HCT116 (cell line): ENCODE results near the gene SRL. TPM values are rescaled to one million over a fixed set of nuclear protein-coding genes. Genes with fewer than 3 reads are reported as not detected.

Source experiments
- ATAC-seq: fragments of 200-7000 bp; cut with Tn5 transposase; 2 replicates; pipeline ENCODE4 v1.9.1; 2020; ENCODE audit warnings: mild to moderate bottlenecking, moderate library complexity
- BruUV-seq: library from RNA; stranded (reverse); fragments of 400-500 nt; replicated peaks from 2 replicates; lab custom pipeline; 2021; lab: Mats Ljungman, UMichigan
- CTCF ChIA-PET: fragments of 300-600 bp; sonication (Branson Sonifier 250); formaldehyde crosslinking; loops from one replicate; lab custom pipeline; 2021; ENCODE audit warnings: antibody characterized with exemption; lab: Charles Lee
- POLR2A ChIA-PET: fragments of 300-600, 350-600 bp; sonication (Branson Sonifier 250); formaldehyde crosslinking; loops from one replicate; lab custom pipeline; 2021; ENCODE audit warnings: antibody characterized with exemption; lab: Charles Lee
- RAD21 ChIA-PET, 2 experiments: fragments of 300-600 bp; sonication (Branson Sonifier 250); formaldehyde crosslinking; loops; one replicate each; lab custom pipeline; 2023; ENCODE audit warnings: low total read pairs in 2 of 2; ENCODE audit not compliant: uncharacterized antibody in 2 of 2, unreplicated experiment in 2 of 2, low non-redundant PET in 1 of 2; lab: Charles Lee
- DNase-seq: peaks from one replicate; pipeline ENCODE4 v3.0.0-alpha.2; 2010; ENCODE audit warnings: low read depth, low spot score
- H2AFZ ChIP-seq: fragments of 200-600 bp; shearing (Covaris generic), sonication (generic); 2 replicates; pipeline ENCODE4 v1.6.1; 2017; ENCODE audit warnings: low read depth, mixed run types, mixed read lengths, antibody characterized with exemption, low read length; ENCODE audit not compliant: poor library complexity, severe bottlenecking
- H3K27ac ChIP-seq: 2 replicates; pipeline ENCODE4 v1.5.1; 2012; ENCODE audit warnings: low read depth, low read length
- H3K27me3 ChIP-seq: fragments of 200-600 bp; sonication (generic); 2 replicates; pipeline ENCODE4 v1.6.1; 2016; ENCODE audit warnings: mixed run types, low read length, mixed read lengths; ENCODE audit not compliant: insufficient read depth
- H3K36me3 ChIP-seq, 2 experiments: fragments of 200-500 bp in 1 of 2; fragments of 200-600 bp in 1 of 2; sonication (Bioruptor generic) in 1 of 2; sonication (generic) in 1 of 2; 2 replicates each; pipeline versions ENCODE4 v1.5.1 to v1.6.1; 2014 to 2016; ENCODE audit warnings: low read length in 2 of 2, inconsistent platforms in 1 of 2, mixed read lengths in 1 of 2, mixed run types in 1 of 2; ENCODE audit not compliant: insufficient read depth in 2 of 2, control insufficient read depth in 1 of 2
- H3K4me1 ChIP-seq, 2 experiments: fragments of 200-600 bp in 1 of 2; sonication (generic) in 1 of 2; 2 replicates each; pipeline versions ENCODE4 v1.5.1 to v1.6.1; 2012 to 2017; ENCODE audit warnings: low read length in 2 of 2, inconsistent platforms in 1 of 2, mild to moderate bottlenecking in 1 of 2, mixed read lengths in 1 of 2, mixed run types in 1 of 2, moderate library complexity in 1 of 2; ENCODE audit not compliant: insufficient read depth in 2 of 2, control insufficient read depth in 1 of 2
- H3K4me2 ChIP-seq: fragments of 200-600 bp; sonication (generic); 2 replicates; pipeline ENCODE4 v1.6.1; 2017; ENCODE audit warnings: mixed run types, low read length, mixed read lengths
- H3K4me3 ChIP-seq, 2 experiments: fragments of 200-600 bp in 1 of 2; sonication (generic) in 1 of 2; replicated peaks in 1 of 2; 2 replicates each; pipeline ENCODE4 v1.5.1; 2011 to 2016; ENCODE audit warnings: low read length in 2 of 2, control low read depth in 1 of 2, low read depth in 1 of 2, mild to moderate bottlenecking in 1 of 2, mixed read lengths in 1 of 2, mixed run types in 1 of 2
- H3K79me2 ChIP-seq: fragments of 200-600 bp; sonication (generic); 2 replicates; pipeline ENCODE4 v1.6.1; 2017; ENCODE audit warnings: mild to moderate bottlenecking, mixed run types, low read length, moderate library complexity, mixed read lengths; ENCODE audit not compliant: insufficient read depth
- H3K9ac ChIP-seq: fragments of 200-600 bp; sonication (generic); 2 replicates; pipeline ENCODE4 v1.6.1; 2016; ENCODE audit warnings: low read length, mixed read lengths
- H3K9me2 ChIP-seq: fragments of 200-600 bp; sonication (generic), shearing (Covaris generic); 2 replicates; pipeline ENCODE4 v1.6.1; 2017; ENCODE audit warnings: mixed run types, mild to moderate bottlenecking, moderate library complexity; ENCODE audit not compliant: insufficient read depth
- H3K9me3 ChIP-seq, 2 experiments: fragments of 200-500 bp in 1 of 2; fragments of 200-600 bp in 1 of 2; sonication (Bioruptor generic) in 1 of 2; sonication (generic) in 1 of 2; 2 replicates each; pipeline ENCODE4 v1.6.1; 2014 to 2017; ENCODE audit warnings: low read length in 2 of 2, mixed read lengths in 2 of 2, inconsistent platforms in 1 of 2, low read depth in 1 of 2, mild to moderate bottlenecking in 1 of 2, mixed run types in 1 of 2, moderate library complexity in 1 of 2; ENCODE audit not compliant: control insufficient read depth in 1 of 2, insufficient read depth in 1 of 2
- H4K20me1 ChIP-seq: fragments of 200-600 bp; sonication (generic), shearing (Covaris generic); 2 replicates; pipeline ENCODE4 v1.6.1; 2017; ENCODE audit warnings: mixed run types, mild to moderate bottlenecking, moderate library complexity; ENCODE audit not compliant: insufficient read depth
- CBX3 ChIP-seq: IDR thresholded peaks from 2 replicates; pipeline ENCODE4 v1.6.1; 2012; ENCODE audit warnings: low read depth
- CEBPB ChIP-seq: IDR thresholded peaks from 2 replicates; pipeline ENCODE4 v1.6.1; 2012; ENCODE audit warnings: low read depth
- EZH2 ChIP-seq: fragments of 200-600 bp; sonication (generic); IDR thresholded peaks from 2 replicates; pipeline ENCODE4 v1.6.1; 2017; ENCODE audit warnings: antibody characterized with exemption, mixed run types
- EZH2phosphoT487 ChIP-seq: fragments of 200-600 bp; IDR thresholded peaks from 2 replicates; pipeline ENCODE4 v1.6.1; 2018; ENCODE audit warnings: antibody characterized with exemption, borderline replicate concordance
- FOSL1 ChIP-seq: IDR thresholded peaks from 2 replicates; pipeline ENCODE4 v1.6.1; 2012; ENCODE audit warnings: low read depth
- POLR2A ChIP-seq: IDR thresholded peaks from 2 replicates; pipeline ENCODE4 v1.7.0; 2011; ENCODE audit warnings: borderline replicate concordance; ENCODE audit not compliant: insufficient read depth, insufficient read length; ENCODE audit errors: extremely low read depth
- RAD21 ChIP-seq: IDR thresholded peaks from 2 replicates; pipeline ENCODE4 v1.6.1; 2012; ENCODE audit warnings: low read depth, mild to moderate bottlenecking
- TCF7L2 ChIP-seq: IDR thresholded peaks from 2 replicates; pipeline ENCODE4 v1.7.0; 2011; ENCODE audit warnings: borderline replicate concordance, inconsistent platforms; ENCODE audit not compliant: insufficient read depth, insufficient read length; ENCODE audit errors: extremely low read depth
- ZFX ChIP-seq: fragments of 450-650 bp; IDR thresholded peaks from 2 replicates; pipeline ENCODE4 v1.6.1; 2017
- ZNF274 ChIP-seq: fragments of 200-500 bp; sonication (Bioruptor generic); IDR thresholded peaks from 2 replicates; pipeline ENCODE4 v1.6.1; 2014; ENCODE audit warnings: mild to moderate bottlenecking, low read depth, low read length, inconsistent platforms
- intact Hi-C: fragments of 100-400 bp; cut with micrococcal nuclease; formaldehyde crosslinking; loops from 2 replicates; pipeline ENCODE4 v1.10.0; 2022
- total RNA-seq: library from RNA; stranded (reverse); gene quantifications from one replicate; pipeline ENCODE4 v1.2.1, GENCODE V29; 2021; ENCODE audit not compliant: unreplicated experiment
- TF ChIP-seq, protein P1 (sequence below): IDR thresholded peaks from 2 replicates; pipeline ENCODE4 v1.6.1; 2012; ENCODE audit warnings: low read depth
- TF ChIP-seq, protein P2 (sequence below), 3 experiments: fragments of 200-600 bp in 1 of 3; sonication (generic) in 1 of 3; IDR thresholded peaks in 2 of 3; conservative IDR thresholded peaks in 1 of 3; 2 replicates each; pipeline ENCODE4 v1.5.1; 2012 to 2017; ENCODE audit warnings: low read depth in 2 of 3, low read length in 2 of 3, antibody characterized with exemption in 1 of 3, borderline replicate concordance in 1 of 3, control low read depth in 1 of 3, mild to moderate bottlenecking in 1 of 3, mixed read lengths in 1 of 3, mixed run types in 1 of 3, moderate library complexity in 1 of 3; ENCODE audit not compliant: insufficient read depth in 1 of 3

SRL gene
- total RNA-seq, 1 experiment from 2014 or later: not detected

DNA sequence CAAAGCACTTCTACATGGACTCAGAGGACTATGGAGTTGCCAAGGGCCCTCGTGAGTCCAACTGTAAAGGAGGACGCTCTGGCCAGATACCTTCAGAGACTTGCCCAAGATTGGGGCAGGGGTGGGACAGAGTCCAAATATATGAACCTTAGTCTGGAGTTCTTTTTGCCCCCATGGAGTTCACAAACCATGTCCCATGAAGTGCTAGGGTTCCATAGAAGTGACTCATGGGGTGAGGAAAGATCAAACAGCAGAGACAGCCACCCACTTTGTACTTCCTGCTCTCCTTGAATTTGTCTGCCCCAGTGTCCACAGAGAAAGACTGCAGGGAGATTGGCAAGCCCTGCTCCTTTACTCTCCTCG is 29.0 kb downstream of the SRL start:
- Histone ChIP-seq H3K27ac (peak overlapping the region; percentile 31; the same call in 1 of the 2 replicates), H3K9ac (no peak overlapping the region), H3K4me1 (peaks cover 13 to 34% of the 10 kb centered on the region in 2 experiments), H3K9me3 (no peaks in the 10 kb centered on the region), H3K36me3 (no peaks in the 10 kb centered on the region), H2AFZ (no peak overlapping the region), H3K4me3 (no peak overlapping the region), H3K79me2 (no peaks in the 10 kb centered on the region), H3K4me2 (peak overlapping the region; percentile 75), H3K9me2 (no peaks in the 10 kb centered on the region), H3K27me3 (no peaks in the 10 kb centered on the region), H4K20me1 (no peaks in the 10 kb centered on the region)
- POLR2A ChIA-PET: no interaction called here
- peak; percentile 13 for DNase-seq
- RAD21 ChIA-PET: no interaction called here
- no TSS peak for BruUV-seq
- TF ChIP-seq, protein P1, sequence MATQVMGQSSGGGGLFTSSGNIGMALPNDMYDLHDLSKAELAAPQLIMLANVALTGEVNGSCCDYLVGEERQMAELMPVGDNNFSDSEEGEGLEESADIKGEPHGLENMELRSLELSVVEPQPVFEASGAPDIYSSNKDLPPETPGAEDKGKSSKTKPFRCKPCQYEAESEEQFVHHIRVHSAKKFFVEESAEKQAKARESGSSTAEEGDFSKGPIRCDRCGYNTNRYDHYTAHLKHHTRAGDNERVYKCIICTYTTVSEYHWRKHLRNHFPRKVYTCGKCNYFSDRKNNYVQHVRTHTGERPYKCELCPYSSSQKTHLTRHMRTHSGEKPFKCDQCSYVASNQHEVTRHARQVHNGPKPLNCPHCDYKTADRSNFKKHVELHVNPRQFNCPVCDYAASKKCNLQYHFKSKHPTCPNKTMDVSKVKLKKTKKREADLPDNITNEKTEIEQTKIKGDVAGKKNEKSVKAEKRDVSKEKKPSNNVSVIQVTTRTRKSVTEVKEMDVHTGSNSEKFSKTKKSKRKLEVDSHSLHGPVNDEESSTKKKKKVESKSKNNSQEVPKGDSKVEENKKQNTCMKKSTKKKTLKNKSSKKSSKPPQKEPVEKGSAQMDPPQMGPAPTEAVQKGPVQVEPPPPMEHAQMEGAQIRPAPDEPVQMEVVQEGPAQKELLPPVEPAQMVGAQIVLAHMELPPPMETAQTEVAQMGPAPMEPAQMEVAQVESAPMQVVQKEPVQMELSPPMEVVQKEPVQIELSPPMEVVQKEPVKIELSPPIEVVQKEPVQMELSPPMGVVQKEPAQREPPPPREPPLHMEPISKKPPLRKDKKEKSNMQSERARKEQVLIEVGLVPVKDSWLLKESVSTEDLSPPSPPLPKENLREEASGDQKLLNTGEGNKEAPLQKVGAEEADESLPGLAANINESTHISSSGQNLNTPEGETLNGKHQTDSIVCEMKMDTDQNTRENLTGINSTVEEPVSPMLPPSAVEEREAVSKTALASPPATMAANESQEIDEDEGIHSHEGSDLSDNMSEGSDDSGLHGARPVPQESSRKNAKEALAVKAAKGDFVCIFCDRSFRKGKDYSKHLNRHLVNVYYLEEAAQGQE: no peak
- no peak for TF ChIP-seq EZH2phosphoT487
- no peak for TF ChIP-seq CEBPB
- TF ChIP-seq CBX3: no peak
- TF ChIP-seq ZNF274: no peak
- TF ChIP-seq FOSL1: no peak
- no peak for TF ChIP-seq ZFX
- no peak for TF ChIP-seq RAD21
- TF ChIP-seq, protein P2, sequence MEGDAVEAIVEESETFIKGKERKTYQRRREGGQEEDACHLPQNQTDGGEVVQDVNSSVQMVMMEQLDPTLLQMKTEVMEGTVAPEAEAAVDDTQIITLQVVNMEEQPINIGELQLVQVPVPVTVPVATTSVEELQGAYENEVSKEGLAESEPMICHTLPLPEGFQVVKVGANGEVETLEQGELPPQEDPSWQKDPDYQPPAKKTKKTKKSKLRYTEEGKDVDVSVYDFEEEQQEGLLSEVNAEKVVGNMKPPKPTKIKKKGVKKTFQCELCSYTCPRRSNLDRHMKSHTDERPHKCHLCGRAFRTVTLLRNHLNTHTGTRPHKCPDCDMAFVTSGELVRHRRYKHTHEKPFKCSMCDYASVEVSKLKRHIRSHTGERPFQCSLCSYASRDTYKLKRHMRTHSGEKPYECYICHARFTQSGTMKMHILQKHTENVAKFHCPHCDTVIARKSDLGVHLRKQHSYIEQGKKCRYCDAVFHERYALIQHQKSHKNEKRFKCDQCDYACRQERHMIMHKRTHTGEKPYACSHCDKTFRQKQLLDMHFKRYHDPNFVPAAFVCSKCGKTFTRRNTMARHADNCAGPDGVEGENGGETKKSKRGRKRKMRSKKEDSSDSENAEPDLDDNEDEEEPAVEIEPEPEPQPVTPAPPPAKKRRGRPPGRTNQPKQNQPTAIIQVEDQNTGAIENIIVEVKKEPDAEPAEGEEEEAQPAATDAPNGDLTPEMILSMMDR (IDR thresholded peaks at IDR 0.05 in 2 of 3, conservative IDR thresholded peaks at IDR 0.05 in 1 of 3; ENCODE audit: borderline replicate concordance in 1 of 3, insufficient read depth in 1 of 3, low read depth in 2 of 3, low read length in 2 of 3): no peak
- no peak for TF ChIP-seq POLR2A
- no peak for TF ChIP-seq EZH2
- no peak for TF ChIP-seq TCF7L2
- CTCF ChIA-PET: interaction anchor here (1.1 kb wide), 1 partner anchor 41 kb away, joined by 3 read pairs; no protein-coding TSS in a partner anchor
- peak; percentile 65 for ATAC-seq
- intact Hi-C loops: no loop called here
